CD4-positive, alpha-beta T cell treated with Interleukin-1 beta for 1 hour (primary cell): ENCODE measurements around the gene RHOV.

Experiments
- DNase-seq, 2 donors: peaks; one replicate each; pipeline ENCODE4 v3.0.0-alpha.2; 2020 to 2022

The RHOV gene

DNA sequence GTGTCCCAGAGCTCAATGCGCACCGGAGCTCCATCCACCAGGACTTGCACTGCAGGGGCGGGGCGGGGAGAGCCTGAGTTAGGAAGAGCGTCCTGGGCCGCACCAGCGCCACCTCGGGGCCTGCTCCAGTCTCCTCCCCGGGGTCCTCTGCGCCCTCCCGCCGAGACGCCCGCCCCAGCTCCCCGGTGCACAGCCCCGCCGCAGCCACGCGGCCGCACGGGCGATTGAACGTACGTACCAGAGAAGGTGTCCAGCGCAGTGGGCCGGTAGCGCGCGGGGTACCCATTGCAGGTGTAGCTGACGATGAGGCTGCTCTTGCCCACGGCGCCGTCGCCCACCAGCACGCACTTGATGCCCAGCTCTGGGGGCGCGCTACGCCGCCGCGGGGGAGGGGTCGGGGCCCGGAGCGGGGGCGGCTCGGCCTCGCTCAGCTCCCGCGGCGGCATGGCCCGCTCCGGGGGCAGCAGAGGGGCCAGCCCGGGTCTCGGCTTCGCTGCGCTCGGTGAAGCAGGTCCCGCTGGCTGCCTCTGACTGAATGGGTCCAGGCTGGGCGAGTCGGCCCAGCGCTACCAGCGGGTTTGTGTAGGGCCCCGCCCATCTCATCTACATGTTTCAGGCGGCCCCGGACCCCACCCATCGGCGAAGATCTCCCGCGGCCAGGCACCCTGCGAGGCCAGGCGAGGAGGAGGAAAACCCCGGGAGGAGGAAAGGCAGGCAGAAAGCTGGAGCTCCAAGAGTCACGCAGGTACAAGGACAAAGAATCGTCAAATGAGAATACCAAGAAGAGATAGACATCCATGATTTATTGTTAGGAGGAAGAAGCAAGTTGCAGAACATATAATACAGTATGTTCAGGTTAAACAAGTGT is at the start of gene RHOV:
RHOV (minus strand) TSS at position 541 of the 868 bp plus-strand sequence; CDS start at position 446, 95 bp downstream.
- DNase-seq: peak; percentile 45 to 49

DNA sequence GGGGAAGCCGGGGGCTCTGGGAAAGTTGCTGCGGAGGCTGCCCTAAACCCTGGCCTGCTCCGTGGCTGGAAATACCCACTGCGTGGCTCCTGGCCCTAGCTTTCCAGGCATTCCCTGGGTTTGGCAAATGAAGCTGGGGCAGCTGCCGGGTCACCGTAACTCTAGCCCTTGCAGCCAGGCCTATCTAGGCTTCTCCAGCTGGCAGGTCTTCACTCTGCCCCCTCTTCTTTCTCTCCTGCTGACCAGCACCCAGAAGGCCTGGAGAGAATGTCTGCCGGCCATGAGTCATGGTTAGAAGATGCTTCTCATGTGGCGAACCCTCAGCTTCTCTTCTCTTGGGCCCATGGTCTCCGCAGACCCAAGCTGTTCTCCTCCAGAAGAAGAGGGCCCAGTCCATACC is 49.5 kb upstream of the RHOV start:
- no peak for DNase-seq

DNA sequence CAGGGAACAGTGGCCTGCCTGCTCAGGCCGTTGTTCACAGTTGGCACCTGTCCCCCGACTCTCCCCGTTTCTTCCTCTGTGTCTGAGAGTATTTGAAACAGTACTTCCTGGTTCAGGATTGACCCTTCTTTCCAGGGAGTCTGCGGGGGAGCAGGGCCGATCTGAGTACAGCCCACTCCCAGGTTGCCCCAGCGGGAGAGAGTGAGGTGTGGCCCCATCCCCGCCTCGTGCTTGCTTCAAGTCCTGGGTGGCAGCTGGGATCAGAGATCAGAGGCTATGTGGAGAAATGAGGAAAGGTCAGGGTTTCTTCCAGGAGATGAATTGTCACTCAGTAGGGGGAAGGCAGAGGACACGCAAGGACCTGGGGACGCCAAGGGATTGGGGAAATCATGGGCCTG is 48.6 kb upstream of the RHOV start:
- no peak for DNase-seq

- DNase-seq: no peak
Measured at GRCh38 chr15:40921949-40922607, 48.0 kb upstream of the RHOV start.

GRCh38 chr15:40918799-40919392 is 44.9 kb upstream of the RHOV start:
- no peak for DNase-seq

DNA sequence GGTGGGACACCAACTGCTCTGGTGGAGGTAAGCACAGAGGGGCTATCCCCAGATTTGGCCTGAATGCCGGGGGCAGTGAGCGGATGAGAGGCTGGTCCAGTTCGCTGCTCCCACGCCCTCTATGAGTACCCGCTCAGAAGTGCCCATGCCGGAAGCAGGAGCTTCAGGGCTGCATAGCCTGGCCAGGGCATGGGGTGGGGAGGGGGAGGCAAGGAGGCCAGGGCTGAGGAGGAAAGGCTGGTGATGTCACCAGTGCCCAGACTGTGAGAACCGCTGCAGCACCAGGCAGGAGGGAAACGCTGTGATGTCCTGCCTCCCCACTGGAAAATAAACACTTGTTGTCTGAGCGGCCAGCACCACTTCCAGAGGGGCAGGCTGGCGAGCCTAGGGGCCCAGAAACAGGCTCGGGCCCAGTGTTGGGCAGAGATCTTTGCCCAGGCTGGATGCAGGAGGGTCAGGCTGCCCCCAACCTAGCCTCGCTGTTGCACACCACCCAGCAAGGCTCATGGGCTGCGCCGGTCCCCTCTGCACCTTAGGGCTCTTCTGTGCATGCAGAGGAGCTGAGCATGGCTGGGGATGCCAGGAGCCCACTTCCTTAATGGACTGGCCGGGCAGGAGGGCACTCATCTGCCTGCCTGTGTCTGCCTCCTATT is 44.2 kb upstream of the RHOV start:
- DNase-seq: no peak

DNA sequence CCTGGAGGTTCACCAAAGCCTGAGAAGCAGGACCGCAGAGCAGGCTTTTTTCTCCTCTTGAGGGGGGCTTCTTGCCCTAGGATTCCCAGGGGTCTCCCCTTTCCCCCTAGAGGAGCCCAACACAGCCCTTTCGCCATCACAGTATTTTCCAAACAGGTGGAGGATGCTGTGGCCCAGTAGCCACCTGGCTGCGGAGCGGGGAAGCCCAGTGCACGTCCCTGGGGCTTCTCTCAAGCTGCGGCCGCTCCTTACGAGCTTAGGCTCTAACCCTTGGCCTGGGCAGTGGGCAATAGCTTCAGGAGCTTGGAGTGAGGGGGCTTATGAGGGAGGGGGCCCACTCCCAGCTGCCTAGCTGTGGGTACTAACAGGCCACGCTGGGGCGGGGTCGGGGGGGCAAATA is 43.6 kb upstream of the RHOV start:
- no peak for DNase-seq

GRCh38 chr15:40915679-40916078 is 41.6 kb upstream of the RHOV start:
- DNase-seq: no peak

GRCh38 chr15:40915116-40915661 is 41.2 kb upstream of the RHOV start:
- DNase-seq: no peak

- no peak for DNase-seq
Measured at GRCh38 chr15:40914486-40914885, 40.5 kb upstream of the RHOV start.

DNA sequence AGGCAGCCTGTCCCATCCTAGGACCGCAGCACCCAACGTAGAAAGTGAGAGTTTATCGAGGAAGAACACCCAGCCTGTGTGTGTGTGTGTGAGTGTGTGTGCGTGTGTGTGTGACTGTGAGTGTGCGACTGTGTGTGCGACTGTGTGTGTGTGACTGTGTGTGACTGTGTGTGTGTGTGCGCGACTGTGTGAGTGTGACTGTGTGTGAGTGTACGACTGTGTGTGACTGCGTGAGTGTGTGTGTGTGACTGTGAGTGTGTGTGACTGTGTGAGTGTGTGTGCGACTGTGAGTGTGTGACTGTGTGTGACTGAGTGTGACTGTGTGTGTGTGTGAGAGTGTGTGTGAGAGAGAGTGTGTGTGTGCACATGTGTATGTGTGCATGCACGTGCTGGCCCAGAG is 40.0 kb upstream of the RHOV start:
- DNase-seq: no peak

- DNase-seq: no peak
Measured at GRCh38 chr15:40912478-40912877, 38.4 kb upstream of the RHOV start.

GRCh38 chr15:40911693-40912092 is 37.7 kb upstream of the RHOV start:
- DNase-seq: no peak

DNA sequence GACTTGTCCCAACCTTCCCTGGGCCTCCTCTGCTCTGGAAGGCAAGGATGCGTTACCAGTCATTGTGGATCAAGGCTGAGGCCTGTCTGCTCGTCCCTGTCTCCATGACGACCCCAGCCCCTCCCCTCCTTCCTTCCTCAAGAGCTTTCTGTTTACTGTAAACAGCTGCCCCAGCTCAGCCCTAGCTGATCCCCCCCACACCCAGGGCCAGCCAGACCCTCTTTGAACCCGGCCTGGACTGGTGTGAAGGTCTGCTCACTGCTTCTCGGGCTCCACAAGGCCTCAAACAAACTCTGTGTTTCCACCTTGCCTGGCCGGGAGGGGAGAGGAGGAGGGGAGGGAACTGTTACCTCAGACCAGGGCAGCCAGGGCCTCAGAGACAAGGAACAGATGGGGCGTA is 37.1 kb upstream of the RHOV start:
- DNase-seq: no peak

DNA sequence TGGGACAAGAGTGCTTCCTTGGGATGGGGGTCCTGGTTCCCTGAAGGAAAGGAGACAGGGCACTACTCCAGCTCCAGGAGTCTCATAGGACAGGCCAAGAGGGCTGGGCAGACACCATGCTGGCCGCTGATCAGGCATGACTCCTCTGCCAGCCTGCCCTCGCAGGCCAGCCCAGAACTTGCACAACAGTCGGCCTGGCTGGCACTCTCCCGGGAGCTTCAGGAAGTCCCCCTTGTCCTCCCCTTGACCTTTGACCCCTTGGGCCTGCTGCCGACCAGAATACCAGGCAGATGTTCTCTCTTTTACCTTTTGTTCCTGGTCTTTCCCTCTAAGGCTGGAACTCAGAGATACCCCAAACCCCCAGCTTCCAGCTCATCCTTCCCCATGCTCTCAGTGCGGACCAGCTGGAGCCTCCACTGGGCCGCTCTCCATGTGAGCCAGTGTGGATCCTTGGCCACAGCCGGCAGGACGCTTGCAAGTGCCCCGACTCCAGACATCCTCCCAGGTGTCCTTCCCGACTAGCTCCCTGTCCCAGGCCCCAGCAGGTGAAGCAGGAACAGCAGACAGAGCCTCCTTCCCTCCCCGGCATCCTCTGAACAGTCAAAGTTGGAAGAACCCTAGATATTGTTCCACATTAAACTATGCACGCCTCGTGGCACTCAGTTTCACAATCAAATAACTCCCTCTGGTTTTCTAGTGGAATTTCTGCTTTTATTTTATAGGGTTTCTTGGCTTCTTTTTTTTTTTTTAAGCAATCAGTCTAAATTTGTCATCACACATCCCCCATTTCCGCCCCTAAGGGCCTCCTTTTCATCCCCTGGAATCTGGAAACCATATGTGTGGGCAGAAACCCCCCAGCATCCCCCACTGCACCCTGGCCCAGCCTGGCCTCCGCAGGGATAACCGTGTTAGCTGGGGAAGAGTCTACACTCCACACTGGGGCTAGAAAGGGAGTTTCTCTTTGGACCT is 35.9 kb upstream of the RHOV start:
- peak in 1 of 2 donors; percentile 44 for DNase-seq

DNA sequence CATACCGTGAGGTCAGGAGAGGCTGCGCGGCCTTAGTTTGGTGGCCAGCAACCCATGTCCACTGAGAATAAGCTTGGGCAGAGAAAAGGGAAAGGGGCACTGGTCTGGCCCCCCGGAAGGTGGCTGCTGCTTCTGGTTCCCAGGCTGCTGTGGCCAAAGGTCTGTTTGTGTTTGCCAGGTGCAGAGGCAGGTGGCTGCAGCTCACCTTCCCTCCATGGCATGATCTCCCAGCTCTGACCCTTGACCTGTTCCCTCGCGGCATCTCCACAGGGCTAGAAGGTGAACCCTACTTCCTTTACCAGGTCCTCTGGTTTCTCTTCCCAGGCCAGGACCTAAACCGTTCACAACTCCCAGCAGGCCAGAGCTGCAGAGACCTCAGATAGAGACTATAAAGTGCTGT is 34.1 kb upstream of the RHOV start:
- DNase-seq: no peak

DNA sequence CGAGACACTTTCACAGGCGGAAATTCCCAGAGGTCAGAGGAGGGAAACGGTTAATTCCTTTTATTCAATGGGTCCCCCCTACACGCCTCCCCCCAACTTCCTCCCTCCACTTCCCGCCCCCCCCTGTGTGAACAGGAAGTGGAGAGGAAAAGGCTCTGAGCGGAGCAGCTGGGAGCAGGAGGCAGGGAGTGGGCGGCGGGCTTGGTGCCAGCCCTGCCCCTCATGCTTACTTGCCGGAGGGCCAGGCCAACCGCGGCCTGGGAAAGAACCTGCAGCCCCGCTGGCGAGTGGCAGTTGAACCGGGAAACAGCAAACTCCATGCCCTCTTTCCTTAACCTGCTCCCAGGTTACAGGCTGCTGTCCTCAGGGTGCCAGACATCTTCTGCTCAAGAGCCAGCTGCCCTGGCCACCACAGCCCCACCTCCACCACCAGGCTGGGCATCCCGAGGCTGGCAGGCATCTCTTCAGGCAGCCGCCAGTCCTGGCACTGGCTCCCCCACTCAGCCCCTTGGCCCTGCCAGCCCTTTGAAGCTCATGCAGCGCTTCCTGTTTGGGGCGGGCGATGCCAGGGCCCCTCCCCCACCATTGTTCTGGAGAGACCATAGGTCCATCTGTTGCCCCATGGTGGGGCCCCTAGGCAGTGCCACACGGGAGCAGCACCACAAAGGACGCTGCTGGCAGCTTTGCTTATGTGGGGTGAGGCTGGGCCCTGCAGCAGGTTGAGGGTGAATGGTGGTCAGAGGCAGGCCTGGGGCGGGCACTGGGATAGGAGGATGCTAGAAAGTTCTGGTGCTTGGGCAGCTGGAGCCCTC is 33.2 kb upstream of the RHOV start:
- peak; percentile 67 to 72 for DNase-seq

DNA sequence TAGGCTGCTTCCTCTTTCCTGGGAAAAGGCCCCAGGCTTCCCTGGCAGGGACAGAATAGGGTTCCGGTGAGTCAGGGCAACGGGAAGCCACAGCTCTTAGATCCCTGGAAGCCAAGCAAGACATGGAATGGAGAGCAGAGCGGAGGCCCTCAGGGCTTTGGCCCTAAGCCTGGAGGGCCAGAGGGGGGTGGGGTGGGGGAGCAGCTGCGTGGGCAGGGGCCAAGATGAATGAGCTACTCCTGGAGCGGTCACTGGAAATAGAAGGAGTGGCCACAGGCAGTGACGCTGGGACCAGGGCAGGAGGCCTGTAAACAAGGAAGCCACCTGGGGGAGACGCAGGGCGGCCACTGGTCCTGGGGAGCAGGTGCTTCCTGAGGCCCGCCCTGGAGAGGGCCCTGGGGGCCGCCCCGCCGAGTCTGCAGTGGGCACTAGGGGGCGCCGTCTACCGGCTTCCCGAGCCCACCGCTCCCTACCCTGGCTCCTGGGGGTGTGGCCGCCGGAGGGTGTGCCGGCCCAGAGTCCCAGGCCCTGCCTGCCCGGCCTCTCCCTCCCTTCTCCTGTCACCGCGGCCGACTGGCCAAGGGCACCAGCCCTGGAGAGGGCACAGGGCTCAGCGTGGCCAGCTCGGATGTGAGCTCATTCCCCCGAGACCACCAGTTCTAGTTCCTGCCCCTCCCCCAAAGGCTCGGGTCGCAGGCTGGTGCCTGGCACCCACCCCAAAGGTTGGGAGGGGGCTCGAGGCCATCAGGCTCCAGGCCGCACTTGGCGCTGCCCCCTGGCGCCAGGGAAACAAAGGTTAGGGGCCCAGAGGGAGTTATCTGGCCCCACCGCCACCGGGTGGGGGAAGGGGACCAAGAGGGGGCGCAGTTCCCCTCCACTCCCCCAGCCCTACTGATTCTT is 32.3 kb upstream of the RHOV start:
- peak; percentile 76 to 85 for DNase-seq

DNA sequence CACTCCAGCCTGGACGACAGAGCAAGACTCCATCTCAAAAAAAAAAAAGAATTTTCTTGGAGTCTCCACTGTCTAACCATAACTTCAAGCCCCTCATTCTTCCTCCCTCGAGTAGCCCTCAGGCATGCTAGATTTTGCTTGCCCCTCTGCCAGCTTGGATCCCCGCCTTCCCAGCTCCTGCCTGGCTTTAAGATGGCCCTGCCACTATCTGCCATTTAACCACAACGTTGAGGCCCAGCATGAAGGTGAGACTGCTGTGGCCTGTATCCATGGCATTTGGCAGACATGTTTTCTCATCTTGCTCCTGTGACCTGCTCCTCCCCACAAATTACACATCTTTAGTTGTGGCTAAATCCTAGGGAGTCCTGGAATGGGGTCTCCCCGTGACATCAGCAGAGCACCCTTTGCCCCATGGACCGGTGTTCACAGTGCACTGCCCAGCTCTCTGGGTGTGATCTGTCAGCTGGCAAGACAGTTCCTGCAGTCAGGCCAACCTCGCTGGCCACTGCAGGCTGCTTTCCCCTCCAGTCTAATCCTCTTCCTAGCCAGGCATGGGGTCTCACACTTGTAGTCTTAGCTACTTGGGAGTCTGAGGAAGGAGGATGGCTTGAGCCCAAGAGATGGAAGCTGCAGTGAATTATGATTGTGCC is 30.6 kb upstream of the RHOV start:
- DNase-seq: no peak
